ES-I3 (cell line): Measurements from ENCODE around the gene ATXN1L.
A peak's percentile ranks its signal among the peaks of the same experiment; 100 is the strongest.
"Not testable (repeated sequence)": the region's sequence is repeated elsewhere in the genome, so short reads cannot be mapped to it uniquely, and the experiment has no call there.

Experiments
- H3K36me3 ChIP-seq: 2 replicates; pipeline ENCODE4 v1.6.1; 2013; ENCODE audit warnings: mild to moderate bottlenecking, low read length, control low read depth, moderate library complexity; ENCODE audit not compliant: insufficient read depth
- H3K4me1 ChIP-seq: 2 replicates; pipeline ENCODE4 v1.6.1; 2013; ENCODE audit warnings: mild to moderate bottlenecking, control low read depth, low read length; ENCODE audit not compliant: insufficient read depth
- H3K9ac ChIP-seq: 2 replicates; pipeline ENCODE4 v1.6.1; 2013; ENCODE audit warnings: low read depth, mild to moderate bottlenecking, low read length, moderate library complexity
- H3K9me3 ChIP-seq: 2 replicates; pipeline ENCODE4 v1.6.1; 2013; ENCODE audit warnings: mild to moderate bottlenecking, low read length, moderate library complexity; ENCODE audit not compliant: control insufficient read depth, insufficient read depth

The ATXN1L gene

GRCh38 chr16:71867175-71867574, 21.4 kb downstream of the ATXN1L start:
- H3K36me3 ChIP-seq, H3K9me3 ChIP-seq, H3K4me1 ChIP-seq, H3K9ac ChIP-seq: not testable (repeated sequence)

DNA sequence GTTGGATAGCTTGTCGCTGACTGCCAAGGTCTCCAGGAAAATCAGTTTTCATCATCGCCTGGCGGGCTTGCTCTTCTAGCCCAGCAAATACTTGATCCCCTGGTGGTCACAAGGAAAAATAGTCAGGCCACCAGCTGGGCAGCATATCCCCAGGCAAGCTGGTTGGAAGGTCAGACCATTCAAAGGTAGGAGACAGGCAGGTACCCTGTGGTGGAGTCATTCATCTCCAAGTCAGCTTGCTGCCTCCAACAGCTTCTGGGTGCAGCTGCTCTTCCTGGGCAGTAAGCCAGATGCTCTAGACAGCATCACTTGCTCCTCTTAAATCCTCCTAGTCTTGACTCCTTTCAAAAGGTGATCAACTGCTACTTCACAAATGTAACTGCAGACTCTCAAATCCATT, 22.2 kb downstream of the ATXN1L start:
- Histone ChIP-seq H3K9me3 (no peaks in the 10 kb centered on the region), H3K9ac (no peak overlapping the region), H3K36me3 (peaks cover 3% of the 10 kb centered on the region; the same call in 1 of the 2 replicates), H3K4me1 (peaks cover 4% of the 10 kb centered on the region)

- Histone ChIP-seq H3K4me1 (peaks cover 4% of the 10 kb centered on the region), H3K9me3 (no peaks in the 10 kb centered on the region), H3K36me3 (peaks cover 3% of the 10 kb centered on the region; the same call in 1 of the 2 replicates), H3K9ac (no peak overlapping the region)
Measured at GRCh38 chr16:71869089-71869488, 23.3 kb downstream of the ATXN1L start.

DNA sequence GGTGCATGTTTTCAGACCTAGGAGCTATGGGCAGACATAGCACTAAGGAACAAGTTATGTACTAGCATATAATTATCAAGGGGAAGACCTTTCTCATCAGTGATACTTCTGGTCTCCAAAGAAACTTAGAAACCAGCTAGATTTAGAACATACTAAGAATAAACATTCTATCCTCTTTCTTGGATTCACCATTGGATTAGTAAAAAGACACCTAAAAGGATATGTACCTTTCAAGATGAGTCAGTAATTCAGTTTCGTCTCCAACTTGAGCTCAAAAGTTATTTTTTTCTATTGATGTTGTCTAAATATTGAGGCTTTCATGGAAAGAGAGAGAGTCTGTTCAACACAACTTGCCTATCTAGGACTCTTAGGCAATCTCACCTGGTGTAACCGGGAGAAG, 25.0 kb downstream of the ATXN1L start:
- H3K4me1 ChIP-seq = peaks cover 4% of the 10 kb centered on the region
- no peaks in the 10 kb centered on the region for H3K9me3 ChIP-seq
- no peak overlapping the region for H3K9ac ChIP-seq
- peaks cover 3% of the 10 kb centered on the region; the same call in 1 of the 2 replicates for H3K36me3 ChIP-seq

DNA sequence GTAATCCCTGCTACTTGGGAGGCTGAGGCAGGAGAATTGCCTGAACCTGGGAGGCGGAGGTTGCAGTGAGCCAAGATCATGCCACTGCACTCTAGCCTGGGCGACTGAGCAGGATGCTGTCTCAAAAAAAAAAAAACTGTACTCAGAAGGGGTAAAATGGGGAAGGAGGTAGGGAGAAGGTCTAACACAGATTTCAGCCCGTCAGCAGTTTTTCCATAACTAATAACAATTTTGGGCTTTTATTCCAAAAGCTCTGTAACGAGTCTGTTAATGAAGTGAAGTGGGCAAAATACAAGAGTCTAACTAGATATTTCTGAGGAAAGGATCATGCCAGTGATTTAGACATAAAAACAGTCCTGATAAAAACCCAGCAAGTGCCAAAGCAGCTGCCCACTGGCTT, 27.4 kb downstream of the ATXN1L start:
- H3K9me3 ChIP-seq = no peaks in the 10 kb centered on the region
- peaks cover 2% of the 10 kb centered on the region for H3K4me1 ChIP-seq
- H3K9ac ChIP-seq = no peak overlapping the region
- no peaks in the 10 kb centered on the region for H3K36me3 ChIP-seq

GRCh38 chr16:71878911-71879310, 33.1 kb downstream of the ATXN1L start:
- Histone ChIP-seq H3K9ac (no peak overlapping the region), H3K4me1 (peaks cover 9% of the 10 kb centered on the region), H3K9me3 (no peaks in the 10 kb centered on the region), H3K36me3 (peaks cover 8% of the 10 kb centered on the region)

DNA sequence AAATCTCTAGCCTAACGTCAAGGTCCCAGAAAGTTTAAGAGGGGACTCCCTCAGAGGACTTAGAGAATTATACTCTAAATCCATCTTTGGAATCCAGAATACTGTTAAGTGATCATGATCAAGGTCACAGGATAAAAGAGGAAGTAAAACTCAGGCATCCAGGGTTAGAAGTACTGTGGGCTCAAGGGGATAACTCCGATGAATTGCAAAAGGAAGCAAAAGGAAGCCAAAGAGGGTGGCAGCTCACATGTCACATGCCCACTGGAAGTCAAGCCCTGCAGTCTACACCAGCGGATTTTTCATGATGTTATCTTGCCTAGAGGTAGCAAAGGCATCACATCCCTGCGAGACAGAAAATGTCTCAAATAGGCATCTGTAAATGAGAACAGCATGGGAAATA, 34.4 kb downstream of the ATXN1L start:
- Histone ChIP-seq H3K9me3 (no peaks in the 10 kb centered on the region), H3K36me3 (peaks cover 8% of the 10 kb centered on the region), H3K9ac (no peak overlapping the region), H3K4me1 (peaks cover 9% of the 10 kb centered on the region)

- Histone ChIP-seq H3K36me3 (peaks cover 8% of the 10 kb centered on the region), H3K9me3 (no peaks in the 10 kb centered on the region), H3K4me1 (peaks cover 9% of the 10 kb centered on the region), H3K9ac (peak overlapping the region; percentile 93)
Measured at GRCh38 chr16:71882505-71883167, 36.9 kb downstream of the ATXN1L start.

DNA sequence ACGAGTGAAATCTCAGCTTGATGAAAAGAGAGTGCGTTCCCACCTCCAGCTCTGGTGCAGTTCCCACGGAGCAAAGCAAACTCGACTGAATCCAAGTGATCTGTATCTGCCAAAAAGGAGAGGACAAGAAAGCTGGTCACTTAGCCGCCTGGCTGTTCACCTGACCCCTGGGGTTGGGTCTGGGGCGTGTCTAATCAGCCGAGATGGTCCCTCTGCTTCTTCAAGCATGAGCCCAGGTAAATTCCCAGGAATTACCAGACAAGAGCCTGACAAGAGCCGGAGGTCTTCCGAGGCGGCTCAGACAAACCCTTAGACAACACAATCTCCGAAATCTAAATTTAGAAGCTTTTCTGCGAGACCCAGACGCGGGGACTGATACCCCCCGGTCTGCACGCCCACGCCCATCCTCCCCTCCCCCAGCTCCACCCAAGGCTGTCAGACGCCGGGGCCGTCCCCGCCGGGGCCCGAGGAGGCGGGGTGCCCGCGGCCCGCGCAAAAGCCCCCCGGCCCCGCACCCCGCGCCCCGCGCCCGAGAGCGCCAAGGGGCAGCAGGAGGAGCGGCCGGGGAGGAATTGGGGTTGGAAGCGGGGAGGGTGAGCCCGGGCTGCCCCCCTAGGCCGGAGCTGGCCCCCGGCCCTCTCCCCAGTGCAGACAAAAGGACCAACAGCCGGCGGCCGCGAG, 37.5 kb downstream of the ATXN1L start:
- H3K9ac ChIP-seq = peak overlapping the region; percentile 93
- H3K4me1 ChIP-seq = peaks cover 9% of the 10 kb centered on the region
- H3K9me3 ChIP-seq = no peaks in the 10 kb centered on the region
- H3K36me3 ChIP-seq = peaks cover 8% of the 10 kb centered on the region

DNA sequence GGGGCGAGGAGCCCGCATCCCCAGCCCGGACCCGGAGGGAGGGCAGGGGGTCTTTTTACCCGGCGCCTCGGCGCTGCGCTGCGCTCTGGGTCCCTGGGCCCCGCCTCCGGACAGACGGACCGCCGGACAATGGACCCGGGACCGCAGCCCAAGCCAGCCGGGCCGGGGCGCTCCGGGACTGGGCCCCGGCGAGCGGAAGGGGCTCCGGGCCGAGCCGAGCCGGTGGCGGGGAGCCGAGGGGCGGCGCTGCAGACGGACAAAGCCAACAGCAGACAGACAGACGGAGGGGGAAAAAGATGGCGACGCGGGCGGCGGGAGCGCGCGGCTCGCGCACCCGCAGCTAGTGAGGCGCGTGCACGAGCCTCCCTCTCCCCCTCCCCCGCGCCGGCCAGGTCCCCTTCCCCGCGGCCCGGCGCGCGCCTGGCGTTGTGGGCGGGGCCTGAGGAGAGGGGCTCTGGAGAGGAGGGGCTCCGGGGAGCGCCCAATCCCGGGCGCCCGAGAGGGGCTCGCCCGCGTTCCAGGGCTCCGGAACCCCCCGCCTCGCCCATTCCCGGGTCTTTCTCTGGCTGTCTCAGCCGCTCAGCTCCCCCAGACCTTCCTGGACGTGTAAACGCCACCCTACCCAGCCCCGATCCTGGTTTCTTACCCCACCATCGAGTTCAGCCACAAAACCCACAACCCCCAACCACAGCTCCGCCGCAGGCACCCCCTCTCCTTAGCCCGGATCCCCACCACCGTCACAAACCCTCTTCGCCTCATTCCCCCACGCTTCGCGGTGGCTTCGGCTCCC, 38.3 kb downstream of the ATXN1L start, which contains the start of gene ZNF821:
Gene ZNF821, minus strand, starts transcription at position 334 of the 790 bp plus-strand sequence. CDS start 4,236 bp downstream, outside the sequence.
- Histone ChIP-seq H3K36me3 (peaks cover 8% of the 10 kb centered on the region), H3K9me3 (no peaks in the 10 kb centered on the region), H3K9ac (peak within 1 kb of the TSS; percentile 93), H3K4me1 (peaks cover 9% of the 10 kb centered on the region)

DNA sequence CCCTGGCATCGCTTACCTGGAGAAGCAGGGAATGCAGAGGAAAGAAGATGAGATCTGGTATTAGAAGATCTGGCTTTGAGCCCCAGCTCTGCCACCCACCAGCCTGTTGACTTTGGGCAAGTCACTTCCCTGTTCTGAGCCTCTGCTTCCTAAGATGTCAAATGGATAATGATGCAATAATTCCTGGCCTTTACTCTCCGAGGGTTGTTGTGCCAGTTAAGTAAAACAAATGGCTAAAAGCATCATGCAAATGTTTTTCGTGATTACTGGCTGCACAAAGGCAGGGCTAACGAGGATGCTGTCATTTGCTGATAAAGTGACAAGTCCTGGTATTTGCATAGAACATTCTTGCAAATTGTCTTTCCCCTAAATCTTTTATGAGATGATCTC, 39.5 kb downstream of the ATXN1L start:
- H3K36me3 ChIP-seq = 0 out of 2 replicates have a peak, but pooled peaks cover 1% of the 10 kb centered on the region
- peaks cover 8% of the 10 kb centered on the region for H3K4me1 ChIP-seq
- H3K9ac ChIP-seq = no peak overlapping the region
- H3K9me3 ChIP-seq = no peaks in the 10 kb centered on the region

- Histone ChIP-seq H3K9me3 (no peaks in the 10 kb centered on the region), H3K4me1 (no peaks in the 10 kb centered on the region), H3K9ac (no peak overlapping the region), H3K36me3 (no peaks in the 10 kb centered on the region)
Measured at GRCh38 chr16:71889147-71889546, 43.4 kb downstream of the ATXN1L start.

DNA sequence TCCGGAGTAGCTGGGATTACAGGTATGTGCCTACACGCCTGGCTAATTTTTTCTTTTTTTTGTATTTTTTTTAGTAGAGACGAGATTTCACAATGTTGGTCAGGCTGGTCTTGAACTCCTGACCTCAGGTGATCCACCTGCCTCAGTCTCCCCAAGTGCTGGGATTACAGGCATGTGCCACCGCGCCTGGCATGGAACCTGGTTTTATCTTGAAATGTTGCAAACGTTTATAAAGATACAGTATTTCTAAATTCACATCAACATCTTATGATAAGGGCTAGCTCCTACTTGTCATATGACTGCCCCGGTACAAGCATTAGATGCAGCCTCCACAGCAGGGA, 48.1 kb downstream of the ATXN1L start:
- H3K9ac ChIP-seq = peak overlapping the region; percentile 93

GRCh38 chr16:71894229-71894920, 48.6 kb downstream of the ATXN1L start:
- no peaks in the 10 kb centered on the region; the same call in 1 of the 2 replicates for H3K36me3 ChIP-seq
- no peaks in the 10 kb centered on the region for H3K9me3 ChIP-seq
- peak overlapping the region; percentile 93 for H3K9ac ChIP-seq
- no peaks in the 10 kb centered on the region for H3K4me1 ChIP-seq

More for the DNA sequence above, 48.1 kb downstream of the ATXN1L start:
- no peaks in the 10 kb centered on the region for H3K9me3 ChIP-seq
- H3K36me3 ChIP-seq = no peaks in the 10 kb centered on the region; the same call in 1 of the 2 replicates
- H3K4me1 ChIP-seq = no peaks in the 10 kb centered on the region
